T1000 (cell line): Measurements from ENCODE around the gene SNRPN.
"Not testable (repeated sequence)": the region's sequence is repeated elsewhere in the genome, so short reads cannot be mapped to it uniquely, and the experiment has no call there.

Experiments
- DNase-seq: peaks from one replicate; lab custom pipeline; 2025; ENCODE audit warnings: mixed read lengths; lab: John Stamatoyannopoulos, UW

SNRPN gene

GRCh38 chr15:24971052-24971451, 16.3 kb downstream of the SNRPN start:
- DNase-seq: no peak

- DNase-seq: no peak
Observed at GRCh38 chr15:24971772-24972171, 17.0 kb downstream of the SNRPN start.

GRCh38 chr15:24972707-24973106, 17.9 kb downstream of the SNRPN start:
- DNase-seq: not testable (repeated sequence)

- no peak for DNase-seq
Observed at GRCh38 chr15:24976932-24977331, 22.1 kb downstream of the SNRPN start.

- no peak for DNase-seq
Observed at GRCh38 chr15:24977686-24978085, 22.9 kb downstream of the SNRPN start.

- no peak for DNase-seq
Observed at GRCh38 chr15:24985224-24985623, 30.4 kb downstream of the SNRPN start.

- DNase-seq: no peak
Observed at GRCh38 chr15:24986653-24987052, 31.9 kb downstream of the SNRPN start.

GRCh38 chr15:25019434-25019833, 64.6 kb downstream of the SNRPN start:
- no peak for DNase-seq

- no peak for DNase-seq
Observed at GRCh38 chr15:25022233-25022632, 67.4 kb downstream of the SNRPN start.
